H1 (cell line): ENCODE measurements around the gene WDFY4.

Experiments used
- CHD2 ChIP-seq: IDR thresholded peaks from 2 replicates; pipeline ENCODE4 v1.6.1; 2012; ENCODE audit warnings: low read length, improper control_type of control experiment
- CREB1 ChIP-seq: IDR thresholded peaks from 2 replicates; pipeline ENCODE4 v1.6.1; 2012; ENCODE audit warnings: inconsistent platforms
- EZH2 ChIP-seq: fragments of 200-600 bp; sonication (generic); IDR thresholded peaks from 2 replicates; pipeline ENCODE4 v1.7.1; 2012; ENCODE audit warnings: low read depth, mild to moderate bottlenecking, moderate library complexity, low read length, inconsistent platforms; ENCODE audit not compliant: severe bottlenecking
- POLR2AphosphoS5 ChIP-seq: IDR thresholded peaks from 2 replicates; pipeline ENCODE4 v1.6.1; 2011; ENCODE audit warnings: low read depth, low read length
- TF ChIP-seq, protein P1 (sequence below), 3 experiments: IDR thresholded peaks; 1 replicate in 2 of 3; 2 replicates in 1 of 3; pipeline versions ENCODE4 v1.5.1 to v1.6.1; 2011; ENCODE audit warnings: low read length in 3 of 3, mild to moderate bottlenecking in 3 of 3, inconsistent platforms in 2 of 3, low read depth in 1 of 3, moderate library complexity in 1 of 3; ENCODE audit not compliant: insufficient read depth in 1 of 3; ENCODE audit errors: control extremely low read depth in 1 of 3

DNA sequence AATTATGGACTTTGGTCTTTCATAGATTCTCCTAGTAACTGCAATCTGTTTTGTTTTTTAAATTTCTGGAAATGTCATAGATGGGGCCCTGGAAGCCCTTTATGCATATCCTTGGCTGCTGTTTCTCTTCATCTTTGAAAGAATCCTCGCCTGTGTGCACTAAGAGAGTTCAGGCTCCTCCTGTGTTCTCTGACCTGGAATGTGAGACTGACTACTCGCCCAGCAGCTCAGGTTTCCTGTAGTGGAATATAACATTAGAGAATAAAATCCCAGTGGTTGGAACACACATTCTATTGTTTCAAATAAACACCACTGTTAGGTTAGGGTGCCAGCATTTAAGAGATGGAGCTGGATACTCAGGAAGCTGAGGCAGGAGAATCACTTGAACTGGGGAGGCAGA is 56.3 kb downstream of the WDFY4 start:
- TF ChIP-seq EZH2 (no peak), POLR2AphosphoS5 (no peak), CREB1 (no peak), CHD2 (no peak)
- TF ChIP-seq, protein P1, sequence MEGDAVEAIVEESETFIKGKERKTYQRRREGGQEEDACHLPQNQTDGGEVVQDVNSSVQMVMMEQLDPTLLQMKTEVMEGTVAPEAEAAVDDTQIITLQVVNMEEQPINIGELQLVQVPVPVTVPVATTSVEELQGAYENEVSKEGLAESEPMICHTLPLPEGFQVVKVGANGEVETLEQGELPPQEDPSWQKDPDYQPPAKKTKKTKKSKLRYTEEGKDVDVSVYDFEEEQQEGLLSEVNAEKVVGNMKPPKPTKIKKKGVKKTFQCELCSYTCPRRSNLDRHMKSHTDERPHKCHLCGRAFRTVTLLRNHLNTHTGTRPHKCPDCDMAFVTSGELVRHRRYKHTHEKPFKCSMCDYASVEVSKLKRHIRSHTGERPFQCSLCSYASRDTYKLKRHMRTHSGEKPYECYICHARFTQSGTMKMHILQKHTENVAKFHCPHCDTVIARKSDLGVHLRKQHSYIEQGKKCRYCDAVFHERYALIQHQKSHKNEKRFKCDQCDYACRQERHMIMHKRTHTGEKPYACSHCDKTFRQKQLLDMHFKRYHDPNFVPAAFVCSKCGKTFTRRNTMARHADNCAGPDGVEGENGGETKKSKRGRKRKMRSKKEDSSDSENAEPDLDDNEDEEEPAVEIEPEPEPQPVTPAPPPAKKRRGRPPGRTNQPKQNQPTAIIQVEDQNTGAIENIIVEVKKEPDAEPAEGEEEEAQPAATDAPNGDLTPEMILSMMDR (IDR thresholded peaks at IDR 0.05; ENCODE audit: control extremely low read depth in 1 of 3, insufficient read depth in 1 of 3, low read depth in 1 of 3, low read length in 3 of 3), result no peak
